Ovary (tissue), 9 donors: ENCODE data around the gene ESPN. TPM values are rescaled to one million over a fixed set of nuclear protein-coding genes. Genes with fewer than 3 reads are reported as not detected.

Experiments used
- DNase-seq, 5 donors: peaks; one replicate each; pipeline ENCODE4 v3.0.0-alpha.2; 2019 to 2020
- H3K27ac ChIP-seq, 2 donors: fragments of 200-600 bp; one replicate each; pipeline versions ENCODE4 v1.5.1 to v1.8.0; 2019 to 2022
- H3K27me3 ChIP-seq: fragments of 200-600 bp; one replicate; pipeline ENCODE4 v1.8.0; 2022
- H3K36me3 ChIP-seq: fragments of 200-600 bp; sonication (generic); one replicate; pipeline ENCODE4 v1.5.1; 2019
- H3K4me1 ChIP-seq: one replicate; pipeline ENCODE4 v1.8.1; 2013; ENCODE audit warnings: mild to moderate bottlenecking, moderate library complexity; ENCODE audit not compliant: insufficient read depth
- H3K4me3 ChIP-seq: fragments of 200-600 bp; sonication (generic); one replicate; pipeline ENCODE4 v1.5.1; 2017
- H3K9me3 ChIP-seq, 2 donors: fragments of 200-600 bp in 1 of 2; sonication (generic) in 1 of 2; one replicate each; pipeline versions ENCODE4 v1.5.1 to v1.8.1; 2013 to 2019; ENCODE audit warnings: mild to moderate bottlenecking in 1 of 2, moderate library complexity in 1 of 2
- EP300 ChIP-seq: sonication (generic); formaldehyde crosslinking; IDR thresholded peaks from one replicate; pipeline ENCODE4 v1.6.1; 2017; ENCODE audit warnings: antibody characterized with exemption
- POLR2A ChIP-seq: fragments of 450-650 bp; IDR thresholded peaks from one replicate; pipeline ENCODE4 v1.6.1; 2017; ENCODE audit warnings: antibody characterized with exemption, mild to moderate bottlenecking, moderate library complexity
- WGBS, 3 donors: extraction: QIAGEN DNeasy Blood & Tissue Kit in 1 of 3; methylation state at CpG; one replicate each; pipeline versions ENCODE4 v1.1.5 to v1.1.7; 2013 to 2017; 5-methylcytosine and 5-hydroxymethylcytosine counted together
- intact Hi-C, 4 donors: fragments of 100-400 bp; cut with DNase I; formaldehyde crosslinking; loops; one replicate each; pipeline versions ENCODE4 v1.11.0 to v1.15.1; 2022 to 2023
- polyA plus RNA-seq, 2 donors: library from polyadenylated mRNA; stranded (reverse); fragments of 200-250 nt in 1 of 2; fragments of 350-450 nt in 1 of 2; fragmentation: Illumina TruSeq in 1 of 2; extraction: RNeasy Lipid Tissue Mini Kit (QIAGEN cat#74804) in 1 of 2; gene quantifications; one replicate each; pipeline ENCODE4 v1.2.3, GENCODE V29; 2013 to 2014
- total RNA-seq, 7 donors: library from RNA; depleted of rRNA in 2 of 7; stranded (reverse); fragments of >200 nt in 2 of 7; fragmentation: NEBNext Ultra II Directional in 3 of 7; extraction: Animal tissue kit (Norgen Biotek cat#: 25700) in 3 of 7; gene quantifications; one replicate each; pipeline versions ENCODE4 v1.1.0 to v1.2.4, GENCODE V29; 2016 to 2023
- TF ChIP-seq, protein P1 (sequence below), 3 donors: fragments of 450-650 bp in 2 of 3; fragments of 200-600 bp in 1 of 3; IDR thresholded peaks; one replicate each; pipeline versions ENCODE4 v1.5.1 to v1.8.0; 2016 to 2022; ENCODE audit warnings: antibody characterized with exemption in 3 of 3, mild to moderate bottlenecking in 1 of 3
- donor health status: DM: no; HTN: no; CAD: no; lungs with moderate emphysema.
- donor health status: DM: no; HTN: no; CAD: no.
- donor health status: Bipolar disorder and iron deficiency.
- donor health status: DM: yes; HTN: yes; CAD: no.
- donor health status: DM: no; HTN: no; CAD: no.
- donor health status: DM: yes; HTN: yes; CAD: no.

The ESPN gene
- total and polyA plus RNA-seq, 9 donors = 0.11 to 46.2 (median 1.5) TPM; not detected in 1

DNA sequence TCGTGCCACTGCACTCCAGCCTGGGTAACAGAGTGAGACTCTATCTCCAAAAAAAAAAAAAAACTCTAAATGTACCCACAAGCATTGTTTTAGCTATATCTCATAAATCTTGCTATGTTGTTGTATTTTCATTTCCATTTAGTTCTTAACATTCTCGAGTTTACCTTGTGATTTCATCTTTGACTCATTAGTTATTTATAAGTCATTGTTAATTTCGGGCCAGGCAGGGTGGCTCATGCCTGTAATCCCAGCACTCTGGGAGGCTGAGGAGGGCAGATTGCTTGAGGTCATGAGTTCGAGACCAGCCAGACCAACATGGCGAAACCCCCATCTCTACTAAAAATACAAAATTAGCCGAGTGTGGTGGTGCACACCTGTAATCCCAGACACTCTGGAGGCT, 16.6 kb upstream of the ESPN start:
- Histone ChIP-seq H3K9me3 (no peaks in the 10 kb centered on the region), H3K27me3 (no peaks in the 10 kb centered on the region), H3K4me3 (no peak overlapping the region), H3K36me3 (no peaks in the 10 kb centered on the region), H3K4me1 (no peaks in the 10 kb centered on the region), H3K27ac (no peak overlapping the region)
- DNase-seq = no peak
- WGBS, 3 donors = 78 to 79% (median 79%) methylated on average over 6 of the region's 6 CpGs
- intact Hi-C loops = loop anchor here in 2 of 4 donors (5.0 to 10.0 kb wide), 2 partner anchors 161 to 163 kb away; partner anchors contain the start of gene HES3 (in 1 of the 2)
- no peak for TF ChIP-seq EP300
- TF ChIP-seq, protein P1, sequence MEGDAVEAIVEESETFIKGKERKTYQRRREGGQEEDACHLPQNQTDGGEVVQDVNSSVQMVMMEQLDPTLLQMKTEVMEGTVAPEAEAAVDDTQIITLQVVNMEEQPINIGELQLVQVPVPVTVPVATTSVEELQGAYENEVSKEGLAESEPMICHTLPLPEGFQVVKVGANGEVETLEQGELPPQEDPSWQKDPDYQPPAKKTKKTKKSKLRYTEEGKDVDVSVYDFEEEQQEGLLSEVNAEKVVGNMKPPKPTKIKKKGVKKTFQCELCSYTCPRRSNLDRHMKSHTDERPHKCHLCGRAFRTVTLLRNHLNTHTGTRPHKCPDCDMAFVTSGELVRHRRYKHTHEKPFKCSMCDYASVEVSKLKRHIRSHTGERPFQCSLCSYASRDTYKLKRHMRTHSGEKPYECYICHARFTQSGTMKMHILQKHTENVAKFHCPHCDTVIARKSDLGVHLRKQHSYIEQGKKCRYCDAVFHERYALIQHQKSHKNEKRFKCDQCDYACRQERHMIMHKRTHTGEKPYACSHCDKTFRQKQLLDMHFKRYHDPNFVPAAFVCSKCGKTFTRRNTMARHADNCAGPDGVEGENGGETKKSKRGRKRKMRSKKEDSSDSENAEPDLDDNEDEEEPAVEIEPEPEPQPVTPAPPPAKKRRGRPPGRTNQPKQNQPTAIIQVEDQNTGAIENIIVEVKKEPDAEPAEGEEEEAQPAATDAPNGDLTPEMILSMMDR (IDR thresholded peaks at IDR 0.05) = no peak
- TF ChIP-seq POLR2A = no peak

DNA sequence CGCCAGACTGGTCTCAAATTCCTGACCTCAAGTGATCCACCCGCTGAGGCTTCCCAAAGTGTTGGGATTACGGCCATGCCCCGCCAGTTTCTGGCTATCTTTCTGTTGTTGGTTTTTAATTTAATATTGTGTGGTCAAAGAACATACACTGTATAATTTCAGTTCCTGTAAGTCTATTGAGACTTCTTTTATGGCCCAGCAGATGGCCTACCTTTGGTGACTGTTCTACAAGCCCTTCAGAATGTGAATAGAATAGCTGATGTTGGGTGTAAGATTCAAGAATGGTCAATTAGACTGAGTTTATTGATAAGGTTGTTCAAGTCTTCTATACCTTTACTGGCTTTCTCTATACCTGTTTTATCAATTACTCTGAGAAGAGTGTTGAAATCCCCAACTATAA, 15.5 kb upstream of the ESPN start:
- Histone ChIP-seq H3K4me1 (no peaks in the 10 kb centered on the region), H3K27ac (no peak overlapping the region), H3K27me3 (no peaks in the 10 kb centered on the region), H3K9me3 (no peaks in the 10 kb centered on the region), H3K36me3 (no peaks in the 10 kb centered on the region), H3K4me3 (no peak overlapping the region)
- 76 to 85% (median 83%) methylated on average over 4 of the region's 4 CpGs for WGBS, 3 donors
- TF ChIP-seq, protein P1 (IDR thresholded peaks at IDR 0.05) = no peak
- TF ChIP-seq POLR2A = no peak
- no peak for TF ChIP-seq EP300
- DNase-seq = no peak
- intact Hi-C loops = loop anchor here in 2 of 4 donors (5.0 to 10.0 kb wide), 2 partner anchors 162 to 164 kb away; partner anchors contain the start of gene HES3 (in 1 of the 2)

DNA sequence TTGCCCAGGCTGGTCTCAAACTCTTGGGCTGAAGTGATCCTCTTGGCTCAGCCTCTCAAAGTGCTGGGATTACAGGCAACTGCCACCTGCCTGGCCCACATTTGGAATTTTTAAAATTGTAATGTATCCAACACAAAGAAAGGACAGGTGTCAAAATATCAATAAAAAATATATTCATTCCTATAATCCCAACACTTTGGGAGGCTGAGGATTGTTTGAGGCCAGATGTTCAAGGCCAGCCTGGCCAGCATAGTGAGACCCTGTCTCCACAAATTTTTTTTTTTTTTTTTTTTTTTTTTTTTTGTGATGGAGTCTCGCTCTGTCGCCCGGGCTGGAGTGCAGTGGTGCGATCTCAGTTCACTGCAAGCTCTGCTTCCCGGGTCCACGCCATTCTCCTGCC, 14.8 kb upstream of the ESPN start:
- Histone ChIP-seq H3K4me3 (no peak overlapping the region), H3K4me1 (no peaks in the 10 kb centered on the region), H3K27me3 (no peaks in the 10 kb centered on the region), H3K36me3 (no peaks in the 10 kb centered on the region), H3K27ac (no peak overlapping the region), H3K9me3 (no peaks in the 10 kb centered on the region)
- DNase-seq = no peak
- WGBS, 3 donors = 81 to 92% (median 88%) methylated on average over 6 of the region's 6 CpGs
- intact Hi-C loops = loop anchor here in 2 of 4 donors (5.0 to 10.0 kb wide), 3 partner anchors 45 to 165 kb away; partner anchors contain the start of gene HES3 (in 1 of the 2)
- TF ChIP-seq POLR2A (no peak), EP300 (no peak)
- TF ChIP-seq, protein P1 (IDR thresholded peaks at IDR 0.05) = no peak

DNA sequence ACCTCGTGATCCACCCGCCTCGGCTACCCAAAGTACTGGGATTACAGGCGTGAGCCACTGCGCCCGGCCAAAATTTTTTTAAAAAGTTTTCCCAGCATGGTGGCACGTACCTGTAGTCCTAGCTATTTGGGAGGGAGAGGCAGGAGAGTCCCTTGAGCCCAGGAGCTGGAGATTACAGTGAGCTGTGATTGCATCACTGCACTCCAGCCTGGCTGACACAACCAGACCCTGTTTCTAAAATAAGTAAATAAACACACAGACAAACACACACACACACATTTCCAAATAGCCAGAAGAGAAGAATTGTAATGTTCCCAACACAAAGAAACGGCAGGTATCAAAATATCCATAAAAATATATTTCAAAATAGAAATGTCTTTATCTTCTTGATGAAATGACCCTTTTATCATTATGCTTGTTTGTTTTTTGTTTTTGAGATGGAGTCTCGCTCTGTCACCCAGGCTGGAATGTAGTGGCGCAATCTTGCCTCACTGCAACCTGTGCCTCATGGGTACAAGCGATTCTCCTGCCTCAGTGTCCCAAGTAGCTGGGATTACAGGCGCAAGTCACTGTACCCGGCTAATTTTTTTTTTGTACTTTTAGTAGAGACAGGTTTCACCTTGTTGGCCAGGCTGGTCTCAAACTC, 14.2 kb upstream of the ESPN start:
- Histone ChIP-seq H3K36me3 (no peaks in the 10 kb centered on the region), H3K9me3 (no peaks in the 10 kb centered on the region), H3K27me3 (no peaks in the 10 kb centered on the region), H3K4me3 (no peak overlapping the region), H3K27ac (no peak overlapping the region), H3K4me1 (no peaks in the 10 kb centered on the region)
- TF ChIP-seq, protein P1 (IDR thresholded peaks at IDR 0.05) = no peak
- TF ChIP-seq EP300 (no peak), POLR2A (no peak)
- no peak for DNase-seq
- WGBS, 3 donors = 81 to 86% (median 86%) methylated on average over 13 of the region's 13 CpGs
- intact Hi-C loops = loop anchor here in 1 of 4 donors (10.0 kb wide), 1 partner anchor 46 kb away; no protein-coding TSS in a partner anchor
